Activated CD8-positive, alpha-beta memory T cell treated with anti-CD3 and anti-CD28 coated beads for 1 hour (primary cell): ENCODE results near the gene PSG3.
"Not testable (repeated sequence)": the region's sequence is repeated elsewhere in the genome, so short reads cannot be mapped to it uniquely, and the experiment has no call there.

Source experiments
- DNase-seq, 2 donors: peaks; one replicate each; pipeline ENCODE4 v3.0.0-alpha.2; 2020; ENCODE audit warnings: low read depth in 1 of 2; ENCODE audit errors: extremely low read depth in 1 of 2

Gene PSG3

DNA sequence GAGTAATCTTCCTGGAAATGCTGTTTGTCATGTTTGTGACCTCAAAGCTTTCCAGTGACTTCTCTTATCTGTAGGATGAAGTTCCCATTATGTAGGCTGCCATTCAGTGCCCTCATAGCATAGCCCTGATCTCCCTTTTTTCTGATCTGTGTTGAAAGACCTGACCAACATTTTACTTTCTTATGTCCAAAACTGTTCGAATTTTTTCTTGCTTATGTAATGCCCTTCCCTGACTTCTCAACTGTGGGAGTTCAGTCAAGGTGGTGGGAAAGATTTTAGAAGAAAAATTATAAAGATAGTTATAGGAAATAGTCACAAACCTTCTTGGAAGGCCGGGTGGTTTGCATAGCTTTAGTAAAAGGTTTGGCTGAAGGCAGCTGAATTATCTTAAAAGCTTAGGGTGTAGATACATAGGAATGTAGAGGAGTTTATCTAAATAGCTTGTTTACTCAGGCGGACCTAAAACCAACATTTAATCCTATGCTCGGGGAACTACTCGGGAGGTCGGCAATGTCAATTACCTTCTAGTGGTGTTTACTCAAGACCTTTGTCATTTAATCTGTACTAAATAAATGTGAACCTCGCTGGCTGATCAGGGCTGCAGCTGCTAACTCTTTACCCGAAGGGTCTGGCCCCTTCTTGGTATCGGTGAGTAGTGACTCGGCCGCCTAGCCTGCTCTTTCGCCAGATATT, 44.3 kb downstream of the PSG3 start:
- DNase-seq: no peak

GRCh38 chr19:42693760-42694350, 46.4 kb downstream of the PSG3 start:
- DNase-seq: no peak

DNA sequence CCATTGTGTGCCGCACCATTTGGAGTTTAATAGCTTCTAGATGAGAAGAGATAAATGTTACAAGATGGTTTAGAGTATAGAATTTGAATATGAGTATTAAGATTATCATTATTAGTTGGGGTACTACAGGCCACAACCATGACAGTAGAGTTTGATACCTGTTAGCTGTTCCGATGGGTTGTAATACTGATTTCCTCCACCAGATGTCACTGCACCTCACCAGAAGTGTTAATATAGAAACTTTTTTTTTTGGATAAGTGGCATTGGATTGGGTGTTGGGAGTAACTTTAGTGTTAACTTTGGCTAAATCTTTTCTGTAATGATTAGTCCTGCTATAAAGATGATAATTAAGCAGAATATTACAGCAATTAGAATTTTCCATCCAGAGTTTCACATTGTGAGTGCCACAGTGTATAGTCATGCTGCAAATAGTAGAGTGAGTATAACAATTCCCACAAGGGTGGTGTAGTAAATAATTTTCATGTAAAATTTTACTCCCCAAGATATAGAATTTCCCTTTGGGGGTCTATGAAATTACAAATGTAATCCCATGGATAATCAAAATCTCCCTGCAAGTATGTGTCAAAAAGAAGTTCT, 56.3 kb downstream of the PSG3 start:
- no peak for DNase-seq

DNA sequence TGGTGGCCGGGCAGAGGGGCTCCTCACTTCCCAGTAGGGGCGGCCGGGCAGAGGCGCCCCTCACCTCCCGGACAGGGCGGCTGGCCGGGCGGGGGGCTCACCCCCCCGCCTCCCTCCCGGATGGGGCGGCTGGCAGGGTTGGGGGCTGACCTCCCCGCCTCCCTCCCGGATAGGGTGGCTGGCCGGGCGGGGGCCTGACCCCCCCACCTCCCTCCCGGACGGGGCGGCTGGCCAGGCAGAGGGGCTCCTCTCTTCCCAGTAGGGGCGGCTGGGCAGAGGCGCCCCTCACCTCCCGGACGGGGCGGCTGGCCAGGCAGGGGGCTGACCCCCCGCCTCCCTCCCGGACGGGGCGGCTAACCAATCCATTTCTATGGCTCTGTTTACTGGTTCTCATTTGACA, 64.0 kb downstream of the PSG3 start:
- DNase-seq: not testable (repeated sequence)

DNA sequence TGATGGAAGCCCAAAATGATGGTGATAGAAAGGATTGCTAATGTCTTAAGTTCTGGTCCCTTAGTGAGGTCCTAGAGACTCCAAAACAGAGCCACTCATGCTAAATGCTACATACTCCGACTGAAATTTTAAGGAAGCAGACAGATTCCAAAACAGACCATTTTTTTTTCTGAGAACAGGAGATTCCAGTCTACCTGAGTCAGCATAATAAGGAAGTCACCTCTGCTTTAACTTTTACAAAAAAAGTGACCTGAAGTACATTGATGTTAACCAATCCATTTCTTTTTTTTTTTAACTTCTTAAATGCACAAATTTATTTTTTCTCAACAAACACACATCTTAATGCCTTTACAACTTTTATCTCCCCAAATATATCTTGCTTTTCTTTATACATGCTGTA, 65.7 kb downstream of the PSG3 start:
- not testable (repeated sequence) for DNase-seq
